Measurements from ENCODE around the gene VWA2. TPM values are rescaled to one million over a fixed set of nuclear protein-coding genes. Genes with fewer than 3 reads are reported as not detected.

Gene VWA2, protein sequence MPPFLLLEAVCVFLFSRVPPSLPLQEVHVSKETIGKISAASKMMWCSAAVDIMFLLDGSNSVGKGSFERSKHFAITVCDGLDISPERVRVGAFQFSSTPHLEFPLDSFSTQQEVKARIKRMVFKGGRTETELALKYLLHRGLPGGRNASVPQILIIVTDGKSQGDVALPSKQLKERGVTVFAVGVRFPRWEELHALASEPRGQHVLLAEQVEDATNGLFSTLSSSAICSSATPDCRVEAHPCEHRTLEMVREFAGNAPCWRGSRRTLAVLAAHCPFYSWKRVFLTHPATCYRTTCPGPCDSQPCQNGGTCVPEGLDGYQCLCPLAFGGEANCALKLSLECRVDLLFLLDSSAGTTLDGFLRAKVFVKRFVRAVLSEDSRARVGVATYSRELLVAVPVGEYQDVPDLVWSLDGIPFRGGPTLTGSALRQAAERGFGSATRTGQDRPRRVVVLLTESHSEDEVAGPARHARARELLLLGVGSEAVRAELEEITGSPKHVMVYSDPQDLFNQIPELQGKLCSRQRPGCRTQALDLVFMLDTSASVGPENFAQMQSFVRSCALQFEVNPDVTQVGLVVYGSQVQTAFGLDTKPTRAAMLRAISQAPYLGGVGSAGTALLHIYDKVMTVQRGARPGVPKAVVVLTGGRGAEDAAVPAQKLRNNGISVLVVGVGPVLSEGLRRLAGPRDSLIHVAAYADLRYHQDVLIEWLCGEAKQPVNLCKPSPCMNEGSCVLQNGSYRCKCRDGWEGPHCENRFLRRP
- 1 to 10 TPM in 1 of 4 donors, under 1 TPM in 2, not detected in 1; 0.09 to 1.4 (median 0.48) TPM for total RNA-seq

DNA sequence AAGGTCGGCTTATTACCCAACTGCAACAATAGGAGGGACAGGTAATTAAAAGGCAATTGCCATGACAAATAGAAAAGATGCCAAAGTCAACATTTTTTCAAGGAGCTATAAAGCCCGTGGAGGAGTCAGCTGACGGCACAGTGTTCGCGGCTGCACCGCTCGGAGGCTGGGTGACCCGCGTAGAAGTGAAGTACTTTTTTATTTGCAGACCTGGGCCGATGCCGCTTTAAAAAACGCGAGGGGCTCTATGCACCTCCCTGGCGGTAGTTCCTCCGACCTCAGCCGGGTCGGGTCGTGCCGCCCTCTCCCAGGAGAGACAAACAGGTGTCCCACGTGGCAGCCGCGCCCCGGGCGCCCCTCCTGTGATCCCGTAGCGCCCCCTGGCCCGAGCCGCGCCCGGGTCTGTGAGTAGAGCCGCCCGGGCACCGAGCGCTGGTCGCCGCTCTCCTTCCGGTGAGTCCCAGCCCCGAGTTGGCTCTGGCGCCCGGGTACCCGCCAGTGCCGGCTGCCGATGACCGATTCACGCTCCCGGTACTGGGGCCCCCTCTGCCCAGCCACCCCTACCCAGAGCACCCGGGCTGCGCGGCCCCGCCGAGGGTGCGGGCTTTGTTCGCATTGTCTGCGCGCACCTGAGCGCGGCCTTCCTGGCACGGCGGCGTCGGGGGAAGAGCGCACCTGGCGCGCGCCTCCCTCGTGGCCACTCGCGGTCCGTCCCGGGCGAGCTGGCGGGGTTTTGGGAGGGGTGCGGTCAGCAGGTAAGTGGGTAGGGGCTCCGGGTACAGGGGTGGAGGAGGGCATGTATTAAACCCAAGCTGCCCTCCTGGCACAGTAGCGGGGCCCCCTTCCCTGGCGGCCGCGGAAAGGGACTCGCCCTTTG lies at the start of gene VWA2:
Gene VWA2 (plus strand): TSS at position 138 of the 877 bp plus-strand sequence. CDS start 9,460 bp downstream, outside the sequence.
- TF ChIP-seq, protein P1, sequence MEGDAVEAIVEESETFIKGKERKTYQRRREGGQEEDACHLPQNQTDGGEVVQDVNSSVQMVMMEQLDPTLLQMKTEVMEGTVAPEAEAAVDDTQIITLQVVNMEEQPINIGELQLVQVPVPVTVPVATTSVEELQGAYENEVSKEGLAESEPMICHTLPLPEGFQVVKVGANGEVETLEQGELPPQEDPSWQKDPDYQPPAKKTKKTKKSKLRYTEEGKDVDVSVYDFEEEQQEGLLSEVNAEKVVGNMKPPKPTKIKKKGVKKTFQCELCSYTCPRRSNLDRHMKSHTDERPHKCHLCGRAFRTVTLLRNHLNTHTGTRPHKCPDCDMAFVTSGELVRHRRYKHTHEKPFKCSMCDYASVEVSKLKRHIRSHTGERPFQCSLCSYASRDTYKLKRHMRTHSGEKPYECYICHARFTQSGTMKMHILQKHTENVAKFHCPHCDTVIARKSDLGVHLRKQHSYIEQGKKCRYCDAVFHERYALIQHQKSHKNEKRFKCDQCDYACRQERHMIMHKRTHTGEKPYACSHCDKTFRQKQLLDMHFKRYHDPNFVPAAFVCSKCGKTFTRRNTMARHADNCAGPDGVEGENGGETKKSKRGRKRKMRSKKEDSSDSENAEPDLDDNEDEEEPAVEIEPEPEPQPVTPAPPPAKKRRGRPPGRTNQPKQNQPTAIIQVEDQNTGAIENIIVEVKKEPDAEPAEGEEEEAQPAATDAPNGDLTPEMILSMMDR (IDR thresholded peaks at IDR 0.05): no peak
- DNase-seq (ENCODE audit: low spot score) (no peak), ATAC-seq (ENCODE audit: low FRiP score) (no peak)

DNA sequence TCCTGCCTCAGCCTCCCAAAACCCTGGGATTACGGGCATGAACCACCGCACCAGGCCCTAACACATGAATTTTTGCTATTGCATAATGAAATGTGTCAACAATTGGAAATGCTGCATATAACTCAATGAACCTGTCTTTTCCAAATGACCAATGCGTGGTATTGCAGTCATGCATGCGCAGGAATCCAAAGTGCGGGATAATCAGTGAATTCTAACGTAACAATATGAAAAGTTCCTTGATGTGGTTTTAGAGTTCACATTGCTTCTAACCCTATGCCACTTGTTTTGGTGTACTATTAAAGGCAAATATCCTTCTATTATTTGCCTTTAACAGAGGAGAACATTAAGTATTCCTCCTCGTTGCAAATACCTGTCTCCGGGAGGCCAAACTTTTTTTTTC lies 49.4 kb upstream of the VWA2 start:
- ATAC-seq (ENCODE audit: low FRiP score): no peak
- no peak for DNase-seq (ENCODE audit: low spot score)
- TF ChIP-seq, protein P1 (IDR thresholded peaks at IDR 0.05): no peak

DNA sequence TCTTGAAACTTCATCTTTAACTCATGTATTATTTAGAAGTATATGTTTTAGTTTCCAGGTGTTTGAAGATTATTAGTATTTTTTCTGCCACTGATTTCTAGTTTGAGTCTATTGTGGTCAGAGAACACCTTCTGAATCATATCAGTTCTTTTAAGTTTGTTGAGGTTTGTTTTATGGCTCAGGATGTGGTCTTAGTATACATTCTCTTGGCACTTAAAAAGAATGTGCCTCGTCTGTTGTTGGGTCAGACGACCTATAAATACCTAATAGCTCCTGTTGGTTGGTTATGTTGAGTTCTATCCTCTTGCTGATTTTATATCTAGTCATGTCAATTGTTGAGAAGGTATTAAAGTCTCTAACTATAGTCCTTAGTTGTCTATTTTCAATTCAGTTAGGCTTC lies 44.0 kb upstream of the VWA2 start:
- ATAC-seq (ENCODE audit: low FRiP score): no peak
- DNase-seq (ENCODE audit: low spot score): no peak
- TF ChIP-seq, protein P1 (IDR thresholded peaks at IDR 0.05): no peak

DNA sequence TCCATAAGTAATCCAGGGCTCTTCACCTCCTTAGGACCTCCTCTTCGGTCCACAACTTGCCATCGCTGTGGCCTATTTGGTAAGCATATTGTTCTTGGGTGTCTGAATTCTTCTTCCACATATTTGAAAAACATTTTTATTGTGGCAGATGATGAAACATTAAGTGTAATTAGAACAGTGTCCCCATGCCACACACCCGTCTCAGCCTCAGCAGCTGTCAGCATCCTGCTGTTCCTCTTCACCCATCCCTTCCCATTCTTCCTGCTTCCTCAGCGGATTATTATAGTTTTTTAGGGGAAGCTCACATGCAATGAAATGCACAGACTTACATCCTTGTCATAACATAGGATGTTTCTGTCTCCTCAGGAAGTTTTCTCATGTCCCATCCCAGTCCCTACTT lies 39.8 kb upstream of the VWA2 start:
- TF ChIP-seq, protein P1 (IDR thresholded peaks at IDR 0.05): no peak
- ATAC-seq (ENCODE audit: low FRiP score): no peak

DNA sequence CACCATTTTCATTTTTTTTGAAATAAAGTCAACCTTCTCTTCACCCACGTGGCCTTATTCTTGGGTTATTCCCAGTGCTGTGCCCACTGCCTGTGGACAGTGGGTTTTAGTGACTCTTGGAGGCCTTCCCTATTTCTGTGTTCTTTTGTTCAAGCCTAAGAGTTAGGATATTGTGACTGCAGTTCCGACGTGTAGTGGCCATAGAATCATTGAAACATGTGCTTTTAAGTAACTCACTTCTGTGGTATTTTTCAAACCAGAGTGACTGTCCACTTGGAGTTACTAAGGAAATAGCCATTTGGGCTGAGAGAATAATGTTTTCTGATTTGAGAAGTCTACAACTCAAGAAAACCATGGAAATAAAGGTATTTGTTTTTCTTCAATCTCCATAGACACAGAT lies 36.2 kb upstream of the VWA2 start:
- TF ChIP-seq, protein P1 (IDR thresholded peaks at IDR 0.05): no peak
- ATAC-seq (ENCODE audit: low FRiP score) (no peak), DNase-seq (ENCODE audit: low spot score) (no peak)

More for the DNA sequence above, 39.8 kb upstream of the VWA2 start:
- no peak for DNase-seq (ENCODE audit: low spot score)

DNA sequence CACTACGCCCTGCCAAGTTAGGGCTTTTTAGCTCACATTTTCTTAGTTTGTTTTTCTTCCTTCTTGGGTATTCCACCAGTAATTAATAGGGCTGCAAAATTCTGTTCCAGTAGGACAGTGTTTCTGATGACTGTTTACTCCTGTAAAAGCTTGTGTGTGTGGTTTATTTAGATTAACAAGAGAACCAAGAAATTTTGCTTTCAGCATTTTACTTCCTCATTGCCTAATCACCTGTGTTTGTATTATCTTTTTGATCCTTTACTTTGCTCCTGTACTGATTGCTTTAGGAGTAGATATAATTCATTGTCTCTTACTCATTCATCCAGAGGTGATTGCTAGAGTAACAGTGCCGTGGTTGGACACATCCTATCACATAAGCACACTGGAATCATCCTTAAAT lies 32.2 kb upstream of the VWA2 start:
- DNase-seq (ENCODE audit: low spot score): no peak
- no peak for ATAC-seq (ENCODE audit: low FRiP score)
- TF ChIP-seq, protein P1 (IDR thresholded peaks at IDR 0.05): no peak
